Measurements from ENCODE around the gene CYP27C1.

The CYP27C1 gene

DNA sequence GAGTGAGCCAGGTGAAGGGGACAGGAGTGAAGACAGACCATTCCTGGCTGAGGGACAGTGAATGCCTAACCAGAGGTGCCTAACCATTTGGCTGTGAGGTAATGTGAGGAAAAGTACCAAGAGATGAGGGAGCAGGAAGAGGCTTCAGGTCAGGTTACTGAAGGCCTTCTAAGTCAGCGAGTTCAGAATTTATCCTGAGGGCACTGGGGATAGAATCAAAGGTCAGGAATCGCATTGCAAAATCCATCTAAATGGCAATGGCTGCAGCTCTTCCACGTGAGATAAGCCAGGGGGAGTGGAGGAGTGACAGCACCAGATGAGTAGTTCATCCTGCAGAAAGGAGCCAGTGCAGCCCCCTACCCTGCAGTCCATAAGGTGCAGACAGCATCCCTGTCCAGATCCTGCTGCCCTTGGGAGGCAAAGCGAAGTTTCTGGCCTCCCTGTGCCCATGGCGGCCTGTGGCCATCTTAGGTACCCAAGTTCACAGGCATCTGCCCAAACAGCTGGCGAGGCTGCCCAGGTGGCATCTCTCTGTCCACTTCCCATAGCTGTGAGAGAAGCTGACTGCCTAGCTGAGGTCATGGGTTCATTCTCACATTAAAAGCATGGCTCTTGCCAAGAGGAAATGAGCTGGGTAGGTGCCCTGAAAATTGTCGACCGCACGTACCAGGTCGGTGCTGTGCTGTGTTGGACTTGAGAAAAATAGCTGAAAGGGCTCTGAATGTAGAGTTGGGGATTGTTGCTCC lies 49.5 kb downstream of the CYP27C1 start:
- DNase-seq (ENCODE audit: low read depth in 2 of 2) = no peak
- H3K4me3 ChIP-seq (replicated peaks in 1 of 2; ENCODE audit: low read depth in 2 of 2, low read length in 2 of 2) = no peak overlapping the region
- TF ChIP-seq, protein P1, sequence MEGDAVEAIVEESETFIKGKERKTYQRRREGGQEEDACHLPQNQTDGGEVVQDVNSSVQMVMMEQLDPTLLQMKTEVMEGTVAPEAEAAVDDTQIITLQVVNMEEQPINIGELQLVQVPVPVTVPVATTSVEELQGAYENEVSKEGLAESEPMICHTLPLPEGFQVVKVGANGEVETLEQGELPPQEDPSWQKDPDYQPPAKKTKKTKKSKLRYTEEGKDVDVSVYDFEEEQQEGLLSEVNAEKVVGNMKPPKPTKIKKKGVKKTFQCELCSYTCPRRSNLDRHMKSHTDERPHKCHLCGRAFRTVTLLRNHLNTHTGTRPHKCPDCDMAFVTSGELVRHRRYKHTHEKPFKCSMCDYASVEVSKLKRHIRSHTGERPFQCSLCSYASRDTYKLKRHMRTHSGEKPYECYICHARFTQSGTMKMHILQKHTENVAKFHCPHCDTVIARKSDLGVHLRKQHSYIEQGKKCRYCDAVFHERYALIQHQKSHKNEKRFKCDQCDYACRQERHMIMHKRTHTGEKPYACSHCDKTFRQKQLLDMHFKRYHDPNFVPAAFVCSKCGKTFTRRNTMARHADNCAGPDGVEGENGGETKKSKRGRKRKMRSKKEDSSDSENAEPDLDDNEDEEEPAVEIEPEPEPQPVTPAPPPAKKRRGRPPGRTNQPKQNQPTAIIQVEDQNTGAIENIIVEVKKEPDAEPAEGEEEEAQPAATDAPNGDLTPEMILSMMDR (IDR thresholded peaks at IDR 0.05; ENCODE audit: low read depth, low read length) = no peak

DNA sequence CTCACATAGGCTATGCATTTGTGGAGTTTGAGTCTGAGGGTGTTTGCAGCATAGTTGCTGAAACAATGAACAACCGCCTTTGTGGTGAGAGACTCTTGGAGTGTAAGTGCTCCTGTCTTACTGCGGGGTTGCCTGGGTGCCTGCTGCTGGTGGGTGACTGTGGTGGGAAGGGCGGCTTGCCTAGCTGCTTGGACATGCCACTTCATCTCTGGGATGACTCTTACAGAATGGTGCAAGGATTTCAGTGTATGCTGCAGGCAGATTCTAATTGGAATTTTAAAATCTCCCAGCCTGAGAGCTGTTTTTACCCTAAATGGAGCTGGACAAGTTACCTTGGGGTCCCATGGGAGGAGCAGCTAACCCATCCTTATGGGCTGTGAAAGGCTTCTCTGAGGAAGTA lies 50.1 kb downstream of the CYP27C1 start:
- no peak overlapping the region for H3K4me3 ChIP-seq (replicated peaks in 1 of 2; ENCODE audit: low read depth in 2 of 2, low read length in 2 of 2)

DNA sequence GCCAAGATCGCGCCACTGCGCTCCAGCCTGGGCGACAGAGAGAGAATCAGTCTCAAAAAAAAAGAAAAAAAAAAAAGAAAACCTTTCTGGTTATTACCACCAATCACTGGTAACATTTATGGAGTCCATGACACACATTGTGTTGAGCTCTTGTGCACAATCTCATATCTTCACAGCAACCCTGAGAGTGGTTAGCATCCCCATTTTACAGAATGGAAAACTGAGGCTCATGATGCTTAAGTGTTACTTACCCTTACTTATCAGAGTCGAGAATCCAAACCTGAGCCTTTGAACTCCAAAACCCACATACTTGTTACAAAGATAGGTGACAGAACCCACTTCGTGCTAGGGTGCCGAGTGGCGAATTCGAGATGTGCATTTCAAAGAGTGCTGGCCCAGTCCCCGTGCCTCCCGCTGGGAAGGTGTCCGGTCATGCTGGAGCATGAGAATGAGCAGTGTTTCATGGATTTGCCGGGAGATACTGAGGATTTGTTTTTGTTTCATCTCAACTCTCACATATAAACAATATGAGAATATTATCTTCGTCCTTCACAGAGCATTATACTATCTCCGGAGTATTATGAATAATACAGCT lies 50.9 kb downstream of the CYP27C1 start:
- TF ChIP-seq, protein P1 (IDR thresholded peaks at IDR 0.05; ENCODE audit: low read depth, low read length) = no peak
- DNase-seq (ENCODE audit: low read depth in 2 of 2) = no peak
- H3K4me3 ChIP-seq (replicated peaks in 1 of 2; ENCODE audit: low read depth in 2 of 2, low read length in 2 of 2) = no peak overlapping the region

More for the DNA sequence above, 50.1 kb downstream of the CYP27C1 start:
- DNase-seq (ENCODE audit: low read depth in 2 of 2) = no peak
- TF ChIP-seq, protein P1 (IDR thresholded peaks at IDR 0.05; ENCODE audit: low read depth, low read length) = no peak

DNA sequence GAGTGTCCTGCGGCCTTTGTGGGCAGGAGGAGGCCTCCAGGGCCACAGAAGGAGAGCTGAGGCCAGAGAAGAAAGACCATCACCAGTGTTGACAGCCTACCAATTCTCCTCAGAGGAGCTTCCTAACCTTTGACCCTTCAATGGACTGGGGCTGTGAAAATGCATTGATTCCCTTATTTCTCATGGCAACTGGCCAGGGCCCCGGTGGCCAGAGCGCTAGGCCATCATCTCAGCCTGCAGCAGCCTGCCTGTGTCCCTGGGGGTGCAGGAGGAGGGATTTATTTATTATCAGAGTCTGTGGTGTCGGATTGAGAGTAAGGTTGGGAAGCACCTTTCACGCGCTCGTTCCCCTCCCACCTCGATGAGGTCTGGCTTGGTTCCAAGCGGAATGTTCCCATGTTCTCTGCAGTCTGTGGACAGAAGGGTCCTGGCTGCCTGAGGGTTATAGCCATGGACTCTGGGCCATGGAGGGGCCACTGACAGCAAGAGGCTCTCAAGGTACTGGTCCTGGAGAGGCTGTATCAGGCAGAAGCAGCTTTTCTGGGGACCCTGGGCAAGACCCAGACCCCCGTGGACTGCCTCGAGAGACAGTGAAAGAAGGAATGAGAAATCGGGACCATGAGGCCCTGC lies 53.8 kb downstream of the CYP27C1 start:
- TF ChIP-seq, protein P1 (IDR thresholded peaks at IDR 0.05; ENCODE audit: low read depth, low read length) = no peak
- no peak overlapping the region for H3K4me3 ChIP-seq (replicated peaks in 1 of 2; ENCODE audit: low read depth in 2 of 2, low read length in 2 of 2)
- no peak for DNase-seq (ENCODE audit: low read depth in 2 of 2)

DNA sequence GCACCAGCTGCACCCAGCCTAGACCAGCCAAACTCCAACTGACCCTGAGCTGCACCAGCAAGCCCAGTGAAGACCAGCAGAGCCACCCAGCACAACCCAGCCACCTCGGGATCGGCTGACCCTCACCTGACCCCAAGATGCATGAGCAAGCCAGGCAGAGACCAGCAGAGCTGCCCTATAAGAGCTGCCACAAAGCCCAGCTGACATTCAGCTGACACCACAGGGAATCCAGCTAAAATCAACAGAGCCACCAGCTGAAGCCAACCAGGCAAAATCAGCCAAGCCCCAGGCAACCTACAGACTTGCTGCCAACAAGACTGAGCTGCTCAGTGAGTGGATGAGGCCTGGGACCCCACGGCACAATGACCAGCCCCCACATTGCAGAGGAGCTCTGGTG lies 54.6 kb downstream of the CYP27C1 start:
- TF ChIP-seq, protein P1 (IDR thresholded peaks at IDR 0.05; ENCODE audit: low read depth, low read length) = no peak
- H3K4me3 ChIP-seq (replicated peaks in 1 of 2; ENCODE audit: low read depth in 2 of 2, low read length in 2 of 2) = no peak overlapping the region
- DNase-seq (ENCODE audit: low read depth in 2 of 2) = no peak

DNA sequence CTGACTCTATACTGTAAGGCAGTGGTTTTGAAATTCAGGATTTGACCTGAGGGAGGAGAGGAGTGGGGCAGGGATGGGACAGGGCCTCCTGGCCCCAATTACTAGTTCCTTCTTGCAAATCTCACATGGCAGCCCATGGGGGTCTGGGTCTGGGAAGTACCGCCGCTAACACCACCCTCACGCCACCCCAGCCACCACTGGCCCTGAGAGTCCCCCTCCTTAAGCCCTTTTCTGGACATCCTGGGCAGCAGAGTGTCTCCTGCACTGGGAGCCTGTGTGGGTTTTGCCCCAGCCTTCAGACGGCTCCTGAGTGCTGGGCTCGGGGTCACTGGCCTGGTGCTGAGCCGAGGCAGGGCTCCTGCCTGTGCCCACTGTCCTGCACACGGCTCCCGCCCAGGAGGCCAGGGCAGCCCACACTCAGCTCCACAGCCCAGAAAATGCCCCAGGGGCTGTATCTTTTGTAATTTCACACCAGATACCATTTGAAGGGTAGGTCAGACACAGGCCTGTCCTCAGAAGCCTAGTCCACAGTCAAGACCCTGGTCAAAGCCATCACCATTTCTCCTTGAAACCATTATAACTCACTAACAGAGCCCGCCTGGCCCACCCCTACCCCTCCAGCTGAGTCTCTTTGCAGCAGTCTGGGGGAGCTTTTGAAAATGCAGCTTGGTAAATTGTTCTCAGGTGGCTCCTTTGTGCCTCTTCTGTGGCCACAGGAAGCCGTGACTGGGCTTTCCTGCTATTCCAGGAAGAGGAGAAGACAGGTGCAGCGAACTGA lies 55.1 kb downstream of the CYP27C1 start:
- no peak for DNase-seq (ENCODE audit: low read depth in 2 of 2)
- TF ChIP-seq, protein P1 (IDR thresholded peaks at IDR 0.05; ENCODE audit: low read depth, low read length) = no peak
- no peak overlapping the region for H3K4me3 ChIP-seq (replicated peaks in 1 of 2; ENCODE audit: low read depth in 2 of 2, low read length in 2 of 2)

All from cardiac fibroblast (primary cell).